Liver (tissue), 3 donors: ENCODE data around the gene ERGIC1.

Experiments used
- CTCF ChIP-seq: fragments of 150-350 bp; IDR thresholded peaks from 2 replicates; pipeline ENCODE4 v1.5.1; 2017; ENCODE audit warnings: improper control_type of control experiment, low read depth, low read length; ENCODE audit not compliant: missing input control
- EGR1 ChIP-seq, 2 donors: IDR thresholded peaks; 2 replicates each; pipeline ENCODE4 v1.6.1; 2016 to 2018; ENCODE audit warnings: antibody characterized with exemption in 2 of 2, low read depth in 2 of 2
- FOXA1 ChIP-seq: IDR thresholded peaks from 2 replicates; pipeline ENCODE4 v1.6.1; 2016; ENCODE audit warnings: antibody characterized with exemption
- GABPA ChIP-seq, 2 donors: IDR thresholded peaks in 1 of 2; conservative IDR thresholded peaks in 1 of 2; 2 replicates each; pipeline ENCODE4 v1.6.1; 2016; ENCODE audit warnings: antibody characterized with exemption in 2 of 2, mild to moderate bottlenecking in 1 of 2, moderate library complexity in 1 of 2
- JUND ChIP-seq, 2 donors: IDR thresholded peaks; 2 replicates each; pipeline ENCODE4 v1.6.1; 2016; ENCODE audit warnings: antibody characterized with exemption in 2 of 2
- NR2F2 ChIP-seq: IDR thresholded peaks from 2 replicates; pipeline ENCODE4 v1.6.1; 2016; ENCODE audit warnings: antibody characterized with exemption
- RAD21 ChIP-seq, 2 donors: IDR thresholded peaks; 2 replicates each; pipeline ENCODE4 v1.6.1; 2016; ENCODE audit warnings: antibody characterized with exemption in 2 of 2, mild to moderate bottlenecking in 2 of 2
- RXRA ChIP-seq, 2 donors: IDR thresholded peaks; 2 replicates each; pipeline ENCODE4 v1.6.1; 2017 to 2018; ENCODE audit warnings: antibody characterized with exemption in 2 of 2, mild to moderate bottlenecking in 1 of 2
- SP1 ChIP-seq: IDR thresholded peaks from 2 replicates; pipeline ENCODE4 v1.6.1; 2018; ENCODE audit warnings: antibody characterized with exemption, mild to moderate bottlenecking
- YY1 ChIP-seq: IDR thresholded peaks from 2 replicates; pipeline ENCODE4 v1.6.1; 2016; ENCODE audit warnings: antibody characterized with exemption, mild to moderate bottlenecking
- TF ChIP-seq, protein P1 (sequence below): IDR thresholded peaks from 2 replicates; pipeline ENCODE4 v1.6.1; 2016; ENCODE audit warnings: antibody characterized with exemption, mild to moderate bottlenecking
- TF ChIP-seq, protein P2 (sequence below): IDR thresholded peaks from 2 replicates; pipeline ENCODE4 v1.6.1; 2016; ENCODE audit warnings: antibody characterized with exemption
- TF ChIP-seq, protein P3 (sequence below): IDR thresholded peaks from 2 replicates; pipeline ENCODE4 v1.6.1; 2016; ENCODE audit warnings: antibody characterized with exemption
- TF ChIP-seq, protein P4 (sequence below): IDR thresholded peaks from 2 replicates; pipeline ENCODE4 v1.6.1; 2016; ENCODE audit warnings: antibody characterized with exemption
- donor health status: healthy.
- donor health status: healthy.

DNA sequence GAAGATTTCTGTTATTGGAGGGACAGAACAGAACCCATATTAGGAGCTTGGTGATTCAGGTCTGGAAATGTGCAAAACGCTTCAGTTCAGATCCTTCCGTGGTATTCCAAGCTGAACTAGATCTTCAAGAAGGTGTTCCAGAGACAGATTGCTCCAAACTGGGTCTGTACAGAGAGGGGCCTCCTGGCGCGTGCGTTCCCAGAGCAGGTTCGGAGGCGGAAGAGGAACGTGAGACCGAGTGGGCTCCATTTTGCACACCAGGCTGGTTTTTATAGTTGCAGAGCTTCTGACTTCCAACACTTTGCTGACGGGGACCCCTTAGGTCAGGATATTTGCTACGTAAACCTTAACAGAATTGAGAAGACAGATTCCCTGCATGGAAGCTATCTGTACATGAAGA, 108.5 kb downstream of the ERGIC1 start:
- TF ChIP-seq CTCF (no peak), JUND (IDR thresholded peaks at IDR 0.05) (no peak), RAD21 (IDR thresholded peaks at IDR 0.05) (no peak), FOXA1 (no peak), RXRA (IDR thresholded peaks at IDR 0.05) (no peak), EGR1 (IDR thresholded peaks at IDR 0.05; ENCODE audit: low read depth in 2 of 2) (no peak), SP1 (no peak), YY1 (no peak), NR2F2 (no peak), GABPA (IDR thresholded peaks at IDR 0.05 in 1 of 2, conservative IDR thresholded peaks at IDR 0.05 in 1 of 2) (no peak)
- TF ChIP-seq, protein P1, sequence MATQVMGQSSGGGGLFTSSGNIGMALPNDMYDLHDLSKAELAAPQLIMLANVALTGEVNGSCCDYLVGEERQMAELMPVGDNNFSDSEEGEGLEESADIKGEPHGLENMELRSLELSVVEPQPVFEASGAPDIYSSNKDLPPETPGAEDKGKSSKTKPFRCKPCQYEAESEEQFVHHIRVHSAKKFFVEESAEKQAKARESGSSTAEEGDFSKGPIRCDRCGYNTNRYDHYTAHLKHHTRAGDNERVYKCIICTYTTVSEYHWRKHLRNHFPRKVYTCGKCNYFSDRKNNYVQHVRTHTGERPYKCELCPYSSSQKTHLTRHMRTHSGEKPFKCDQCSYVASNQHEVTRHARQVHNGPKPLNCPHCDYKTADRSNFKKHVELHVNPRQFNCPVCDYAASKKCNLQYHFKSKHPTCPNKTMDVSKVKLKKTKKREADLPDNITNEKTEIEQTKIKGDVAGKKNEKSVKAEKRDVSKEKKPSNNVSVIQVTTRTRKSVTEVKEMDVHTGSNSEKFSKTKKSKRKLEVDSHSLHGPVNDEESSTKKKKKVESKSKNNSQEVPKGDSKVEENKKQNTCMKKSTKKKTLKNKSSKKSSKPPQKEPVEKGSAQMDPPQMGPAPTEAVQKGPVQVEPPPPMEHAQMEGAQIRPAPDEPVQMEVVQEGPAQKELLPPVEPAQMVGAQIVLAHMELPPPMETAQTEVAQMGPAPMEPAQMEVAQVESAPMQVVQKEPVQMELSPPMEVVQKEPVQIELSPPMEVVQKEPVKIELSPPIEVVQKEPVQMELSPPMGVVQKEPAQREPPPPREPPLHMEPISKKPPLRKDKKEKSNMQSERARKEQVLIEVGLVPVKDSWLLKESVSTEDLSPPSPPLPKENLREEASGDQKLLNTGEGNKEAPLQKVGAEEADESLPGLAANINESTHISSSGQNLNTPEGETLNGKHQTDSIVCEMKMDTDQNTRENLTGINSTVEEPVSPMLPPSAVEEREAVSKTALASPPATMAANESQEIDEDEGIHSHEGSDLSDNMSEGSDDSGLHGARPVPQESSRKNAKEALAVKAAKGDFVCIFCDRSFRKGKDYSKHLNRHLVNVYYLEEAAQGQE = no peak
- TF ChIP-seq, protein P2, sequence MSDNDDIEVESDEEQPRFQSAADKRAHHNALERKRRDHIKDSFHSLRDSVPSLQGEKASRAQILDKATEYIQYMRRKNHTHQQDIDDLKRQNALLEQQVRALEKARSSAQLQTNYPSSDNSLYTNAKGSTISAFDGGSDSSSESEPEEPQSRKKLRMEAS = no peak
- TF ChIP-seq, protein P3, sequence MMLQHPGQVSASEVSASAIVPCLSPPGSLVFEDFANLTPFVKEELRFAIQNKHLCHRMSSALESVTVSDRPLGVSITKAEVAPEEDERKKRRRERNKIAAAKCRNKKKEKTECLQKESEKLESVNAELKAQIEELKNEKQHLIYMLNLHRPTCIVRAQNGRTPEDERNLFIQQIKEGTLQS = no peak
- TF ChIP-seq, protein P4, sequence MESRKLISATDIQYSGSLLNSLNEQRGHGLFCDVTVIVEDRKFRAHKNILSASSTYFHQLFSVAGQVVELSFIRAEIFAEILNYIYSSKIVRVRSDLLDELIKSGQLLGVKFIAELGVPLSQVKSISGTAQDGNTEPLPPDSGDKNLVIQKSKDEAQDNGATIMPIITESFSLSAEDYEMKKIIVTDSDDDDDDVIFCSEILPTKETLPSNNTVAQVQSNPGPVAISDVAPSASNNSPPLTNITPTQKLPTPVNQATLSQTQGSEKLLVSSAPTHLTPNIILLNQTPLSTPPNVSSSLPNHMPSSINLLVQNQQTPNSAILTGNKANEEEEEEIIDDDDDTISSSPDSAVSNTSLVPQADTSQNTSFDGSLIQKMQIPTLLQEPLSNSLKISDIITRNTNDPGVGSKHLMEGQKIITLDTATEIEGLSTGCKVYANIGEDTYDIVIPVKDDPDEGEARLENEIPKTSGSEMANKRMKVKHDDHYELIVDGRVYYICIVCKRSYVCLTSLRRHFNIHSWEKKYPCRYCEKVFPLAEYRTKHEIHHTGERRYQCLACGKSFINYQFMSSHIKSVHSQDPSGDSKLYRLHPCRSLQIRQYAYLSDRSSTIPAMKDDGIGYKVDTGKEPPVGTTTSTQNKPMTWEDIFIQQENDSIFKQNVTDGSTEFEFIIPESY = no peak
